ENCODE results near the gene SMARCA4.

GRCh38 chr19:10985502-10985901, 24.7 kb downstream of the SMARCA4 start:
- no peak for TF ChIP-seq POLR2A (IDR thresholded peaks at IDR 0.05; ENCODE audit: low read depth)
- TF ChIP-seq CTCF (IDR thresholded peaks at IDR 0.05) = no peak
- no peak for TF ChIP-seq POLR2AphosphoS5 (IDR thresholded peaks at IDR 0.05)
- no peak for TF ChIP-seq EP300 (IDR thresholded peaks at IDR 0.05)

All from esophagus muscularis mucosa (tissue), 4 donors.